OCI-LY7 (cell line): Measurements from ENCODE around the gene NCOA3.

Experiments
- EZH2phosphoT487 ChIP-seq: fragments of 200-600 bp; sonication (generic); IDR thresholded peaks from 2 replicates; pipeline ENCODE4 v1.6.1; 2018; ENCODE audit warnings: low read depth, borderline replicate concordance, mild to moderate bottlenecking, mixed run types, antibody characterized with exemption, low read length, moderate library complexity, mixed read lengths
- TF ChIP-seq, protein P1 (sequence below): fragments of 200-600 bp; sonication (generic); conservative IDR thresholded peaks from 2 replicates; pipeline ENCODE4 v1.5.1; 2014; ENCODE audit warnings: mild to moderate bottlenecking, antibody characterized with exemption, low read length, moderate library complexity, mixed read lengths

DNA sequence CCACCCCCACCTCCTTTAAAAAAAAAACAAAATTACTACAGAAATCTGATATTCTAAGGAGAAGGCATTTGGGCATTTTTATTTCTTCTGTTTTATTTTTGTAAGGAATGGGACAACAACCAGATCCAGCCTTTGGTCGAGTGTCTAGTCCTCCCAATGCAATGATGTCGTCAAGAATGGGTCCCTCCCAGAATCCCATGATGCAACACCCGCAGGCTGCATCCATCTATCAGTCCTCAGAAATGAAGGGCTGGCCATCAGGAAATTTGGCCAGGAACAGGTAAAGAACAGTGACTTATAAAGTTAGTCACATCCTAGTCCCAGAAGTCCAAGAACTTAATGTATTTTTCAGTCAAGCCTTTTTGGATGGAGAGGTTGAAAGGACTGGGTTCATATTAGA, 150.6 kb downstream of the NCOA3 start:
- TF ChIP-seq, protein P1, sequence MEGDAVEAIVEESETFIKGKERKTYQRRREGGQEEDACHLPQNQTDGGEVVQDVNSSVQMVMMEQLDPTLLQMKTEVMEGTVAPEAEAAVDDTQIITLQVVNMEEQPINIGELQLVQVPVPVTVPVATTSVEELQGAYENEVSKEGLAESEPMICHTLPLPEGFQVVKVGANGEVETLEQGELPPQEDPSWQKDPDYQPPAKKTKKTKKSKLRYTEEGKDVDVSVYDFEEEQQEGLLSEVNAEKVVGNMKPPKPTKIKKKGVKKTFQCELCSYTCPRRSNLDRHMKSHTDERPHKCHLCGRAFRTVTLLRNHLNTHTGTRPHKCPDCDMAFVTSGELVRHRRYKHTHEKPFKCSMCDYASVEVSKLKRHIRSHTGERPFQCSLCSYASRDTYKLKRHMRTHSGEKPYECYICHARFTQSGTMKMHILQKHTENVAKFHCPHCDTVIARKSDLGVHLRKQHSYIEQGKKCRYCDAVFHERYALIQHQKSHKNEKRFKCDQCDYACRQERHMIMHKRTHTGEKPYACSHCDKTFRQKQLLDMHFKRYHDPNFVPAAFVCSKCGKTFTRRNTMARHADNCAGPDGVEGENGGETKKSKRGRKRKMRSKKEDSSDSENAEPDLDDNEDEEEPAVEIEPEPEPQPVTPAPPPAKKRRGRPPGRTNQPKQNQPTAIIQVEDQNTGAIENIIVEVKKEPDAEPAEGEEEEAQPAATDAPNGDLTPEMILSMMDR: no peak
- no peak for TF ChIP-seq EZH2phosphoT487
